Osteoblast (primary cell): ENCODE results near the gene TBL2. TPM values are rescaled to one million over a fixed set of nuclear protein-coding genes. Genes with fewer than 3 reads are reported as not detected.
A peak's percentile ranks its signal among the peaks of the same experiment; 100 is the strongest.
"Not testable (repeated sequence)": the region's sequence is repeated elsewhere in the genome, so short reads cannot be mapped to it uniquely, and the experiment has no call there.

Source experiments
- DNase-seq: peaks from one replicate; pipeline ENCODE4 v3.0.0; 2011; ENCODE audit warnings: low spot score, mixed read lengths; ENCODE audit not compliant: insufficient read length; ENCODE audit errors: missing footprints
- H2AFZ ChIP-seq: 2 replicates; pipeline ENCODE4 v1.6.0; 2011; ENCODE audit warnings: mild to moderate bottlenecking, low read length
- H3K27ac ChIP-seq: 2 replicates; pipeline ENCODE4 v1.5.1; 2011; ENCODE audit warnings: mild to moderate bottlenecking, low read depth, low read length, moderate library complexity
- H3K27me3 ChIP-seq: 2 replicates; pipeline ENCODE4 v1.6.0; 2012; ENCODE audit warnings: mild to moderate bottlenecking, control low read depth, inconsistent platforms, low read length, moderate library complexity; ENCODE audit not compliant: insufficient read depth
- H3K36me3 ChIP-seq: 2 replicates; pipeline ENCODE4 v1.5.1; 2011; ENCODE audit warnings: mild to moderate bottlenecking, low read length, control low read depth, moderate library complexity; ENCODE audit not compliant: insufficient read depth
- H3K4me1 ChIP-seq: 2 replicates; pipeline ENCODE4 v1.5.1; 2011; ENCODE audit warnings: mild to moderate bottlenecking, low read length, control low read depth, moderate library complexity; ENCODE audit not compliant: insufficient read depth
- H3K4me2 ChIP-seq: 2 replicates; pipeline ENCODE4 v1.6.0; 2011; ENCODE audit warnings: mild to moderate bottlenecking, low read length; ENCODE audit not compliant: insufficient read depth
- H3K4me3 ChIP-seq: fragments of 200-600 bp; sonication (generic); 3 replicates; pipeline ENCODE4 v1.5.1; 2012; ENCODE audit warnings: mild to moderate bottlenecking, low read length, inconsistent platforms; ENCODE audit not compliant: insufficient read depth
- H3K79me2 ChIP-seq: 2 replicates; pipeline ENCODE4 v1.6.0; 2012; ENCODE audit warnings: mild to moderate bottlenecking, low read length, control low read depth, inconsistent platforms; ENCODE audit not compliant: insufficient read depth
- H3K9me3 ChIP-seq: 2 replicates; pipeline ENCODE4 v1.5.1; 2011; ENCODE audit warnings: low read depth, low read length, control low read depth
- H4K20me1 ChIP-seq: 2 replicates; pipeline ENCODE4 v1.6.0; 2012; ENCODE audit warnings: mild to moderate bottlenecking, low read length, control low read depth; ENCODE audit not compliant: insufficient read depth
- CTCF ChIP-seq: IDR thresholded peaks from 2 replicates; pipeline ENCODE4 v1.5.1; 2011; ENCODE audit warnings: mild to moderate bottlenecking, low read depth, low read length, moderate library complexity; ENCODE audit errors: extremely low read depth
- total RNA-seq: library from RNA; depleted of rRNA; stranded (reverse); fragments of >200 nt; gene quantifications from 2 replicates; pipeline ENCODE4 v1.2.3, GENCODE V29; 2012

The TBL2 gene
- total RNA-seq, 1 donor = 56.1 TPM

- Histone ChIP-seq H2AFZ (no peak overlapping the region), H3K9me3 (no peaks in the 10 kb centered on the region), H3K79me2 (no peaks in the 10 kb centered on the region), H3K27me3 (peaks cover 39% of the 10 kb centered on the region), H3K4me2 (no peak overlapping the region), H3K4me3 (no peak overlapping the region), H3K36me3 (no peaks in the 10 kb centered on the region), H3K27ac (no peak overlapping the region), H3K4me1 (no peaks in the 10 kb centered on the region), H4K20me1 (no peaks in the 10 kb centered on the region)
- DNase-seq = peak; percentile 88
- no peak for TF ChIP-seq CTCF
Measured at GRCh38 chr7:73621168-73622063, 43.0 kb upstream of the TBL2 start.

- H4K20me1 ChIP-seq, H3K79me2 ChIP-seq, H3K27ac ChIP-seq, H3K4me1 ChIP-seq, H3K4me2 ChIP-seq, DNase-seq, H3K4me3 ChIP-seq, H3K9me3 ChIP-seq, H3K36me3 ChIP-seq, H2AFZ ChIP-seq: not testable (repeated sequence)
- peaks cover 30% of the 10 kb centered on the region for H3K27me3 ChIP-seq
Measured at GRCh38 chr7:73619394-73619793, 41.0 kb upstream of the TBL2 start.

- Histone ChIP-seq H3K36me3 (no peaks in the 10 kb centered on the region), H3K4me1 (no peaks in the 10 kb centered on the region), H3K9me3 (no peaks in the 10 kb centered on the region), H3K79me2 (no peaks in the 10 kb centered on the region), H3K4me3 (no peak overlapping the region), H3K27ac (no peak overlapping the region), H3K4me2 (no peak overlapping the region), H2AFZ (no peak overlapping the region), H3K27me3 (peaks cover 29% of the 10 kb centered on the region), H4K20me1 (no peaks in the 10 kb centered on the region)
- TF ChIP-seq CTCF = no peak
- peak; percentile 30 for DNase-seq
Measured at GRCh38 chr7:73618538-73618937, 40.2 kb upstream of the TBL2 start.

GRCh38 chr7:73617520-73617919 is 39.1 kb upstream of the TBL2 start:
- peaks cover 22% of the 10 kb centered on the region for H3K27me3 ChIP-seq
- H3K79me2 ChIP-seq, DNase-seq, H3K4me2 ChIP-seq, H3K27ac ChIP-seq, H3K36me3 ChIP-seq, H4K20me1 ChIP-seq, H2AFZ ChIP-seq, H3K9me3 ChIP-seq, H3K4me3 ChIP-seq, H3K4me1 ChIP-seq: not testable (repeated sequence)

- Histone ChIP-seq H3K4me2 (no peak overlapping the region), H3K4me1 (peaks cover 3% of the 10 kb centered on the region), H3K4me3 (no peak overlapping the region), H3K36me3 (no peaks in the 10 kb centered on the region), H3K27ac (no peak overlapping the region), H4K20me1 (no peaks in the 10 kb centered on the region), H3K9me3 (no peaks in the 10 kb centered on the region), H3K79me2 (no peaks in the 10 kb centered on the region), H2AFZ (no peak overlapping the region), H3K27me3 (peaks cover 11% of the 10 kb centered on the region)
- peak; percentile 84 for DNase-seq
- TF ChIP-seq CTCF = peak; percentile 24
Measured at GRCh38 chr7:73615886-73616285, 37.5 kb upstream of the TBL2 start.

- not testable (repeated sequence) for H3K4me2 ChIP-seq, H4K20me1 ChIP-seq, H3K79me2 ChIP-seq, H3K4me1 ChIP-seq, H3K27ac ChIP-seq, H3K36me3 ChIP-seq, DNase-seq, H2AFZ ChIP-seq, H3K4me3 ChIP-seq, H3K9me3 ChIP-seq
- H3K27me3 ChIP-seq = peaks cover 11% of the 10 kb centered on the region
Measured at GRCh38 chr7:73614937-73615336, 36.6 kb upstream of the TBL2 start.
